Measurements from ENCODE around the gene SEMA4D.

- no peak for TF ChIP-seq POLR2AphosphoS5 (IDR thresholded peaks at IDR 0.05)
- TF ChIP-seq, protein P1, sequence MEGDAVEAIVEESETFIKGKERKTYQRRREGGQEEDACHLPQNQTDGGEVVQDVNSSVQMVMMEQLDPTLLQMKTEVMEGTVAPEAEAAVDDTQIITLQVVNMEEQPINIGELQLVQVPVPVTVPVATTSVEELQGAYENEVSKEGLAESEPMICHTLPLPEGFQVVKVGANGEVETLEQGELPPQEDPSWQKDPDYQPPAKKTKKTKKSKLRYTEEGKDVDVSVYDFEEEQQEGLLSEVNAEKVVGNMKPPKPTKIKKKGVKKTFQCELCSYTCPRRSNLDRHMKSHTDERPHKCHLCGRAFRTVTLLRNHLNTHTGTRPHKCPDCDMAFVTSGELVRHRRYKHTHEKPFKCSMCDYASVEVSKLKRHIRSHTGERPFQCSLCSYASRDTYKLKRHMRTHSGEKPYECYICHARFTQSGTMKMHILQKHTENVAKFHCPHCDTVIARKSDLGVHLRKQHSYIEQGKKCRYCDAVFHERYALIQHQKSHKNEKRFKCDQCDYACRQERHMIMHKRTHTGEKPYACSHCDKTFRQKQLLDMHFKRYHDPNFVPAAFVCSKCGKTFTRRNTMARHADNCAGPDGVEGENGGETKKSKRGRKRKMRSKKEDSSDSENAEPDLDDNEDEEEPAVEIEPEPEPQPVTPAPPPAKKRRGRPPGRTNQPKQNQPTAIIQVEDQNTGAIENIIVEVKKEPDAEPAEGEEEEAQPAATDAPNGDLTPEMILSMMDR (IDR thresholded peaks at IDR 0.05) = no peak
- no peak for TF ChIP-seq POLR2A (IDR thresholded peaks at IDR 0.05)
These were observed 119.4 kb downstream of the SEMA4D start for GRCh38 chr9:89378541-89378940.
